HG03469 (cell line): ENCODE data around the gene RNGTT.
"Not testable (repeated sequence)": the region's sequence is repeated elsewhere in the genome, so short reads cannot be mapped to it uniquely, and the experiment has no call there.

Experiments used
- ATAC-seq: cut with Tn5 transposase; IDR thresholded peaks from one replicate; pipeline ENCODE4 v1.9.1; 2021; ENCODE audit warnings: mild to moderate bottlenecking, moderate library complexity, moderate number of reproducible peaks; ENCODE audit not compliant: unreplicated experiment

Gene RNGTT

DNA sequence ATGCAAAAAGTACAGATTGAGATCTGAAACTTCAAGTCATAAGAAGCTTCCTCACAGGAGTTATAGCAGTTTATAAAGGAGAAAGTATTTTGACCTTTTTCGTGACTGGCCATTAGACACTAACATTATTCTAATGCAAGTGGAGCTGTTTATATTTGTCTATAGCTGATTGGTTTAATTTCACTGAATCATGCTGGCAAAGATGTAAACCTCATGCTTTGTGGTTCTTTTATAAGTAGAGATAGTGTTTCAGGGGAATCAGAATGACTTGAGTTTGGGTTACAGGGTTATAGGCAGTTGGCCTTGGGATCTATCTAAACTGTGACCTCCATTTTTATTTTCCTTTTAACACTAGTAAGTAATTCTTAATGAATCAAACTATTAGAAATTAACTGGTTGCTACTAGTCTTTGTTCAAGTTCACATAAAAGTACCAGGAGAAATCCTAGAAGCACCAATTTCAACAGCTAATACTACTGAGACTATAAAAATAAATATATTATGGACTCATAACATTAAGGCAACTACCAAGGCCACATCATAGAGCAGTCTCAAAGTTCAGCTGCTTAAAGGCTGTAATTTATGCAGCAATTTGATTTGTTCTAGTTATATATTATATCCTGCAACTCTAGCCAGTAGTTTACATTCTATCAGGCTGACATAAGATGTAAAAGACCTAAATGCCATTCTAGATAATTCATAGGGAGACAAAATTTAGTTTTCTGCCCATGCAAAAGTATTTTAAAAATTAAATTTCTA lies 94.0 kb downstream of the RNGTT start:
- ATAC-seq = no peak

DNA sequence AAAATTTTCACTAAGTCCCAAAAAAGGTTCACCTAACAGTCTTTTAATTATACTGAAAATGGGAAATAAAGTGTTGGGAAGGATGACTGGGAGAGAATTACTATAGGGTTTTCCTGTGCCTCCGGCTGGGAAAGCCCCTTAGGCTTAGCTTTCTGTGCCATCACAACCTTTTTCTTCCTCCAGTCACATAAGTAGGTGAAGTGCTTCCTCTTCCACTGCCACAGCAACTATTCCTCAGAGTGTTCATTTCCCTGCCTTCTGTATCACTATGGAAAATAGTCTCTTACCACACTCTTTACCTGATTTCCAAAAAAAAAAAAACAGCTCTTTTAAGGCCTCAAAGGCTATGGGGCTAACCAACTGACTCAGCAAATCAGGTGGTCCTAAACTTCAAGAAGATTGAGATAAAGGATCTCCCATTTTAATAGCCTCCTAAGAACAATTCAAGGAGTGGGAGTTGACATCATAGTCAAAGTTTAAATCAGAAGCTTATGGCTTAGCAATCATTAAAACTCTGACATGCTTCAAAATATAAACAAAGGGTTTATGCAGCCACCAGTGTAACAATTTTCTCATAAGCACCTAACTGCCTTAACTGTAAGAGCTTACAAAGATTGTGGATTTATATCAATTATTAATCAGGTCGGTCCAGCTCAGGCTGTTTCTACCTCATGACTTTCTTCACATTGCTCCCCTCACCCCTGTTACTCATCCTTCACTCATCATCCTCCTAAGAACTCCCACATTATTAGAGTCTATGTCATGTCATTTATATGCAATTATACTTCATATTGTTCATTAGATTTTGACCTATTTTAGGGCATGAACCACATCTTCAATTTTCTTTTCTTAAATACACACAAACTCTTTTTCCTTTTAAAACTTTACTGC lies 95.3 kb downstream of the RNGTT start:
- no peak for ATAC-seq

DNA sequence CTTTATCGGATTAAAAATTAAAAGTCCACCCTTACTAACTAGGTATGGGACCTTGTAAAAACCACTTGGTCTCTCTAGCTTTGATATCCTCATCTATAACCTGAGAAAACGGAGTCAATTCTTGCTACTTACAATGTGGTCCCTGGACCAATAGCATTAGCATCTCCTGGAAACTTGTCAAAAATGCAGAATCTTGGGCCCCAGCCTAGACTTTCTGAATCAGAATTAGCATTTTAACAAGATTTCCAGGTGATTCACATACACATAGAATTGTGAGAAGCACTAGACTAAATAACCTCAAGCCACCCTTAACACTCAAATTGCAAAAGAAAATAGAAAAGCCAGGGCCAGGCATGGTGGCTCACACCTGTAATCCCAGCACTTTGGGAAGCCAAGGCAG lies 96.6 kb downstream of the RNGTT start:
- no peak for ATAC-seq

DNA sequence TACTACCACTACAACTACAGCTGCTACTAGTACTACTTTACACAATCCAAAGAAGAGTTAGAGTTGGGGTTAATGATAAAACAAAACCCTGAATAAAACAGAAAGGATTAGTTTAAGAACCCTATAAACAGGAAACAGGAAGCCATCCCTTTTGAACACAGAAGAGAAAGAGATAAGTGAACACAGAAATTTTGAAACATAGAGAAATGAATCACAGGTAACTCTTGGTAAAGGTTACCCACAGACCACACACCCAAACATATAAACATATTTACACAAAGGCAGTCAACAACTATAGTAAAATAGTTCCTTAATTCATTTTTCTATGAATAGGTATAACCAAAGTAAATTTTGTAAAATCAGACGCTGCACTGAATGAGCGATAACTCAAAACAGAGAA lies 98.1 kb downstream of the RNGTT start:
- no peak for ATAC-seq

DNA sequence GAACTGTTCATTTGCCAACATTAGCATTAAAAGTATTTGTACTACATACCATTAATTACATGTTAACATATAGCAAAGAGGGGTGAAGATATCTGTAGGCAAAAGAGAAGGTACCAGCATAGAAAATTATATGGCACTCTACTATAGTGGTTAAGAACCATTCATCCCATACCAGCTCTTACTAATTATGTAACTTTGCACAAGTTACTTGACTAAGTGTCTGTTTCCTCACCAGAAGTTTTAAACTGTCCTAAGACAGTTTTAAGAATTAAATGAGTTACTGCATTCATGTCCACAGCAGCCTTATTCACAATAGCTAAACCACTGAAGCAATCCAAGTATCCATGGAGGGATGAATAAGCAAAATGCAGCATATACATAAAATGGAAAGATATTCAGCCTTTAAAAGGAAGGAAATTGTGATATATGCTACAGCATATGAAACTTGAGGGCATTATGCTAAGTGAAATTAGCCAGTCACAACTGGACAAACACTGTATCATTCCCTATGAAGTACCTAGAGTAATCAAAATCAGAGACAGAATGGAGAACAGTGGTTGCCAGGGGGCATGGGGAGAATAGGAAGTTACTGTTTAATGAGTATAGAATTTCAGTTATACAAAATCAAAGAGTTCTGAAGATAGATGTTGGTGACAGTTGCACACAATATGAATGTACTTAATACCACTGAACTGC lies 98.9 kb downstream of the RNGTT start:
- no peak for ATAC-seq

DNA sequence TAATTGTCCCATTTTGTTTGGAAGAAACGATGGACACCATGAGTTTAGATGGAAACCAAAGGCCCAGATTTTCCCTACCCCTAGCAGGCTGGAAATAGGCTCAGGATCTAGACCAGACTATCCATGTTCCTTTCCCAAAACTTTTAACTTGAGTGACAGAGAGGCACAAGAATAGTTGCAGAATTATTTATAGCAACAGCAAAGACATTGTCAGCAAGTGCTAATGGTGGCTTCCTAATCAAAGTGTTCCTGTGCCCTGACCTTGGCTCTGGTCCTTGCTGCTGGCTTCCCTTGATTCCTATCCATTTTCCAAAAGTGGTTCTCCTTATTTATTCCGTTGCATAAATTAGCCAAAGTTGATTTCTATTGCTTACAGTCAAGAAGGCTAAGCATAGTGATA lies 103.1 kb downstream of the RNGTT start:
- ATAC-seq = no peak

DNA sequence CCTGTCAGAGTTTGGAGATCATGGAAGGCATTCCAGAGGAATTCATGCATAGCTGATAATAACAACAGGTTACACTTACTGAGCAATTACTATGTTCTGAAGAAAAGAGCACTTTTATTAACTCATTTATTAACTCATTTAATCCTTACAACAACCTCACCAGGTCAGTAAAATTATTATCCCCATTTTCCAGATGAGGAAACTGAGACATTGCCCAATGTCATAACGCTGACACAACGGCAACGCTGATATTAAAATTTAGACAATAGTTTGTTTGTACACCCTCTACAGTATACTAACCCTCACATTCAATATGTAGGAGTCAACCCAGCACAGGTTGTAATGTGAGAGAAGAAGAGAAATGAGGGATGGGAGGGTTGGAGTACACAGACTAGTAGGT lies 105.0 kb downstream of the RNGTT start:
- ATAC-seq = no peak

DNA sequence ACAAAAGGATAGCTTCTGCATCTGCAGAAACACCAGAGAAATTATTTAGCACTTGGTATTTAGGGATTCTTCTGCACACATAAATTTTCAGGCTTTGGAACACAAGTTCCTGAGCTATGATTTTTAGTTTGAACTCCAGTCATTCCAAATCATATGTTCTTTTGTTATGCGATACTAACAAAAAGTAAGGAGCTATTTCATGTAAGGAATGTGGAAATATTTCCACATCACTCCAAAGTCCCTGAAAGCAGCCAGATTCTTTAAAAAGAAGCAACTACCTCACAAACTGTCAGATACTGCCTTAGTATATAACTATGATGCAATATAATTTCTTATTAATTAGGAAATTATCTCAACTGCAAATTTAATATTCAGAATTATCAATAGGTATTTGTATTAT lies 106.9 kb downstream of the RNGTT start:
- no peak for ATAC-seq

DNA sequence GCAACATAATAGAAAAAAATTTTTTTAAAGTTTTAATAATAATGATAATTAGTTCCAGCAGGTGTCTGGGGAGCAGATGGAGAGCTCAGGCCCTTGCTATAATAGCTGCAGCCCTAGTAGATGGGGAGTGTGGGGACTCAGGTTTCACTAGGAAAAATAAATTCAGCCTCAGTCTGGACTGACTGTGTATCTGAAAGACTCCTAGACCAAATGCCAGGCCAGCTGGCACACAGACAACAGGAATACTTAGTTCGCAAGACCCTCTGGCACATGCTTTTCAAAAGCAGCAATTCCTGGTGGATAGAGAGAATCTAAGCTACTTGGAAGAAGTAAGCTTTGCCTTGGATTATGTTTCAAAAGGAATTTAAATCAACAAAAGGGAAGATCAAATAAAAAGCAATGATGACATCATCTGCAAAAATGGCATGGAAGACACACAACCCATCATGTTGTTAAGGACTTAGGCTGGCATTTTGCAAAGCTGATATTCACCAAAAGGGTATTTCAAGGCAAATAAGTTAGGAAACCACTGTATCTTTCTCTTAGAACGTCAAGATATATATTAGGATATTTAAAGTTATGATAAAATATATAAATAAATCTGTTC lies 107.8 kb downstream of the RNGTT start:
- ATAC-seq = no peak

DNA sequence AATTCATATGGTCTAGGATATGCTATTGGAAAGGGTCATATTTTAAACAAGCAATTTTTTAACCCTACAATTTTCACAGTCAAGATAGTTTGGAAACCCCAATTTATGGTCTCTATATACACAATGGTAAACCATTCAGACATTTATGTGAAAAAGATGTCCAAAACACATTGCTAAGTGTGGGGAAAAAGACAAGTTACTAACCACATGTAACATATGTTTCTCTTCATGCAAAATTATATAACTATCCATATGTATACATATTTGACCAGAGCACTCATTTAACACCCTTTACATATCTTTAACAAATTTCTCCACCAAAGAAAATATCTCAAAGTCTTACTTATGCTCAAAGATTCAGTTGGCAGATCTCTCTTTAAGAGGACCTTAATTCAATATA lies 110.6 kb downstream of the RNGTT start:
- ATAC-seq = no peak

DNA sequence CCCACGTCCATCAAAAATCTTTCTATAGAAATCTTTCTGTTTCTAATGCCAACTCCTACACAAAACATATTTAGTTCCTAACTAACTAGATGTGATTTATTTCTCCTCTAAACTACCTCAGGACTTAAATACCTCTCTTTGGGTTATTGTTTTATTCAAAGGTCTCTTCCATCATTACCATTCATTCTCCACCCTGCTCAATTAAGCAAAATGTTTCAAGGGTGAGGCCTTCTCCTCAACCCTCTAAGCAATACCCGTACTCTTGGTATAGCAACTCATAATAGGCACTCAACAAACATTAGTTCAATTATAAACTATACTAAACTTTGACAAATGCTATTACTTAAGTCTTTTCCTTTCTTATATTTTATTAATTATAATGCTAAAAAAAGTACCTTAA lies 111.4 kb downstream of the RNGTT start:
- no peak for ATAC-seq

DNA sequence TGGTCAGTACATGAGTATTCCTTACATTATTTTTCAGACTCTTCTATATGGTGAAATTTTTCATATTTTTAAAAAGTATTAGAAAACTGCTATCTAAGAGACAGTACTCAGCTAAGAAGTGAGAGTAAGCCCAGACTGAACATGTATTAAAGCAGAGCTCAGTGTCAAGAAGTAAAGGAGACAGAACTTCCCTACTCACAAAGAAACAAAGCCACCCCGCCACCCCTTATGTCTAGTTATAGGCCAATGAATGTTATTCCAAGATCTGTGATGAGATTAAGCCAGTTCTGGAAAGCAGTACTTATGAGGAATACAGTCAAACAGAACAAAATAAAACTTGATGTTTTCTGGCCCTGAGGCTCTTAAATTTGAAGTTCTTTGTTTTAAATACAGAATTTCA lies 114.5 kb downstream of the RNGTT start:
- ATAC-seq = no peak

DNA sequence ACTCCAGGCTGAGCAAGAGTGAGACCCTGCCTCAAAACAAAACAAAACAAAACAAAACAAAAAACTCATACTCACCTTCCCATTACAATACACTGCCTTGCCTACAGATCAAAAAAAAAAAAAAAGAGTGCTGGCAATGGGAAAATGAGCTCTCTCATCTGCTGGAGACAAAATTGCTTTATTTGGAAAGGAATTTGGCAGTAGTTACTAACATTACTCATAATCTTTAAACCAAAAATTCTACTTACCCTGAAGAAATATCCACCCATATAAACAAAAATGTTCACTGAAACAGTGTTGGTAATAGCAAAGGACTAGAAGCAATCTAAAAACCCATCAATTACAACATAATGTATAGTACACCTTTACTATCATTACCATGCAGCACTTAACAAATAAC lies 120.4 kb downstream of the RNGTT start:
- ATAC-seq = no peak

DNA sequence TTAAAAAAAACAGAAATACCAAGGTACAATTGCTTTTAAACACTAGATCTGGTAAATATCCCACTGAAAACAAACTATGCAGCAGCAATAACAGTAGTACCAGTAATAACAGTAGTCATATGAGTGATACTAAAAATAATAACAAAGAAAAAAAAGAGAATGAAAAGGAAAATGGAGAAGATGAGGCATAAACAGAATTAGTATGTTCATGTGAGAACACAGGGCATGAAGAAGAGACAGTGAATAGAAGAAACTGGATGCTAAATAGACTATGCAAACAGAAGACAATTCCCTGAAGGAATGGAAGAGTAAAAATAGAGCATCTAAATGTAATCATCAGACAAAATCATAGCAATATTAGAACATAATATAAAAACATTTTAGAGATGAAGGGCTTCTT lies 121.1 kb downstream of the RNGTT start:
- no peak for ATAC-seq

DNA sequence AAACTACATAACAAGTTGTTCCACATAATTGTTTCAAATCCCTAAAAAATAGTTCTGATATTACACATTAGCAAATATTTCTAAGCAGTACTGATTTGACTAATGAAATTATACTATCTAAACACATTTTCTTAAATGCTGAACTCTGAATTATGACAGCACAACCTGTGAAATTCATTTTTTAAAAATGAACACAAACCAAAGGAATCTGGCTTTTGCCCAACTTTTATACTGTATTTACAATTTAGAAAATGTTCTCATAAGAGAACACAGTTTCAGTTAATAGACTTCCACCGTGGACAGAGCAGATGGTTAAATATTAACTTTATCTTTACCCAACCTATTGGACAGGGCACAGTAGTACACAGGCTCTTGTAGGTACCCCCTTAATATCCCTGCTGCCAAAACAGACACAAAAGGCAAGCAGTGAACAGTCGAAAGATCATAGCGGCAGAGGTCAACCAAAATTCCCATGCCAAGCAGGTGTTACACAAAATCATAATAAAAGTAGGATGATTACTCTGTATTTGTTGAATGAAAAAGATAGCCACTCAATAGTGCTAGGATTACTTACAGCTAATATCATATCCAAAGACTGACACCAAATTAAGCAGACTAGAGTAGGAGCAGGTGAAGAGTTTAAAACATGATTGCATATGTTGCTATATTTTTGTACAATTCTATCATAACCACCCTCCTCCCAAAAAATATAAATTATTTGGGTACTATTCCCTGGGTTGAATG lies 122.5 kb downstream of the RNGTT start:
- ATAC-seq = no peak

DNA sequence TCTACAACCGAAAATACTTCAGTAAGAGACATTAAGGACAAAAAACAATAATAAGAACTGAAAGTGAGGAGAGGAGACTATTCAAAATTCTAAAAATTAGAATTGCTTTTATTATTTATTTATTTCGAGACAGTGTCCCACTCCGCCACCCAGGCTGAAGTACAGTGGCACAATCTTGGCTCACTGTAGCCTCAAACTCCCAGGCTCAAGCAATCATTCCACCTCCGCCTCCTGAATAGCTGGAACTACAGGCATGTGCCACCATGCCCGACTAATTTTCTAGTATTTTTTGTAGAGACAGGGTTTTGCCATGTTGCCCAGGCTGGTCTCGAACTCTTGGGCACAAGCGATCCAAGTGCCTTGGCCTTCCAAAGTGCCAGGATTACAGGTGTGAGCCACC lies 123.1 kb downstream of the RNGTT start:
- no peak for ATAC-seq

DNA sequence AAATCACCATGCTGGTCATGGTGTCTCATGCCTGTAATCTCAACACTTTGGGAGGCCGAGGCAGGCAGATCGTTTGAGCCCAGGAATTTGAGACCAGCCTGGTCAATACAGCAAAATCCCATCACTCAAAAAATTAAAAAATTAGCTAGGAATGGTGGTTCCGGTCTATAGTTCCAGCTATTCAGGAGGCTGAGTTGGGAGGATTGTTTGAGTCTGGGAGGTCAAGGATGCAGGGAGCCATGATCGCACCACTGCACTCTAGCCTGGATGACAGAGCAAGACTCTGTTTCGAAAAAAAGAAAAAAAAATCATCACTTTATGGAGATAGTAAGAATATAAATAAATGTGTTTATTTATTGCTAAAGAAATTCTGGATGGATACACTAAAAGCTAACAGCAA lies 124.1 kb downstream of the RNGTT start:
- no peak for ATAC-seq

DNA sequence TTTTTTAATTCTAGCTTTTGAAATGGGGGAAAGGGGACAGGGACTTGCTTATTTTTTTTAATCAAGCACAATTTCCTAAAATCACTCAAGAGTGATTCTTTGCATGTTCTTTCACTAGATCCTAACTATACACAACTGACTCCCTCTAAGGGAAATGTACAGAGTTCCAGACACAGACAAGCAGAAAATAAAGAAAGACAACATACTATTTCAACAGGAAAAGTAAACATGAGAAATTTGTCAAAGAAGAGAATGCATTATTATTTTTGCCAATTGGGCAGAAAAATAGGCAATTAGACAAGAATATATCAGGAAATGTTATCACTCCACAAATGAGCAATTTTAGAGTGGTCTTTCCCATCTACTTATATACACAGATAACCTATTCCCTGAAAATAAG lies 128.2 kb downstream of the RNGTT start:
- no peak for ATAC-seq

DNA sequence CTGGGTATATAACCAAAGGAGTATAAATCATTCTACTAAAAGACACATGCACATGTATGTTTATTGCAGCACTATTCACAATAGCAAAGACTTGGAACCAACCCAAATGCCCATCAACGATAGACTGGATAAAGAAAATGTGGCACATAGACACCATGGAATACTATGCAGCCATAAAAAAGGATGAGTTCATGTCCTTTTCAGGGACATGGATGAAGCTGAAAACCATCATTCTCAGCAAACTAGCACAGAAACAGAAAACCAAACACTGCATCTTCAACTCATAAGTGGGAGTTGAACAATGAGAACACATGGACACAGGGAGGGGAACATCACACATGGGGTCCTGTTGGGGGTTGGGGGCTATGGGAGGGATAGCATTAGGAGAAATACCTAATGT lies 130.3 kb downstream of the RNGTT start:
- not testable (repeated sequence) for ATAC-seq

DNA sequence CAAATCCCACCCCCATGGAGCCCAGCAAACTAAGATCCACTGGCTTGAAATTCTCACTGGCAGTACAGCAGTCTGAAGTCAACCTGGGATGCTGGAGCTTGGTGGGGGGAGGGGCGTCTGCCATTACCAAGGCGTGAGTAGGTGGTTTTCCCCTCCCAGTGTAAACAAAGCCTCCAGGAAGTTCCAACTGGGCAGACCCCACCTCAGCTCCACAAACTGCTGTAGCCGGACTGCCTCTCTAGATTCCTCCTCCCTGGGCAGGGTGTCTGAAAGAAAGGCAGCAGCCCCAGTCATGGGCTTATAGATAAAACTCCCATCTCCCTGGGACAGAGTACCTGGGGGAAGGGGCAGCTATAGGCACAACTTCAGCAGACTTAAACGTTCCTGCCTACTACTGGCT lies 135.8 kb downstream of the RNGTT start:
- ATAC-seq = not testable (repeated sequence)

DNA sequence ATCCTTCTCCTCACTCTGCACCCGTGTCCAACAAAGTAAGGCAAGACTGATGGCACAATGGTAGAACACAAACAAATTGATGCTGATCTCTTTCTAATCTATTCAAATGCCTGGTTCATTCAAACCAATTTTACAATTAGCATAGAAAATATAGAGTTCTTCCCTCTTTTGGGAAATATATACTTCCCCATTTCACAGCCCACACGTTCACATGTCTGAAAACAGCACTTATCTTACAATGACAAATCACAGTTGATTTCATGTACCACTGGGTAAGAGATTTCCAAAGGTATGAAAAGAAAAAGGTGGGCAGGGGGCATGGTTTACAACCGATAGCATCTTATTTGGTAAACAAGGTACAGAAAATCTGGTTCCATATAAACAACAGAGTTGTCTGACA lies 137.6 kb downstream of the RNGTT start:
- ATAC-seq = no peak
